H9 (cell line): ENCODE data around the gene KRTAP5-11. TPM values are rescaled to one million over a fixed set of nuclear protein-coding genes. Genes with fewer than 3 reads are reported as not detected.

Experiments
- DNase-seq: peaks from one replicate; pipeline ENCODE4 v3.0.0-alpha.2; 2017
- H2AFZ ChIP-seq: one replicate; pipeline ENCODE4 v1.6.1; 2013; ENCODE audit warnings: mild to moderate bottlenecking, low read length, control low read depth, moderate library complexity
- H2AK5ac ChIP-seq: 2 replicates; pipeline ENCODE4 v1.6.1; 2013; ENCODE audit warnings: low read length, control low read depth, mixed read lengths; ENCODE audit not compliant: insufficient read length
- H2BK120ac ChIP-seq: one replicate; pipeline ENCODE4 v1.6.1; 2013; ENCODE audit warnings: low read depth, mild to moderate bottlenecking, low read length, control low read depth, inconsistent platforms; ENCODE audit not compliant: poor library complexity, severe bottlenecking
- H2BK12ac ChIP-seq: 2 replicates; pipeline ENCODE4 v1.6.1; 2013; ENCODE audit warnings: low read length, control low read depth, mixed read lengths, low read depth; ENCODE audit not compliant: insufficient read length
- H2BK15ac ChIP-seq: 2 replicates; pipeline ENCODE4 v1.6.1; 2013; ENCODE audit warnings: low read depth, low read length, control low read depth
- H2BK20ac ChIP-seq: one replicate; pipeline ENCODE4 v1.6.1; 2013; ENCODE audit warnings: low read depth, mild to moderate bottlenecking, low read length, control low read depth, inconsistent platforms; ENCODE audit not compliant: poor library complexity, severe bottlenecking
- H2BK5ac ChIP-seq: 2 replicates; pipeline ENCODE4 v1.6.1; 2013; ENCODE audit warnings: low read length, control low read depth, mixed read lengths; ENCODE audit not compliant: insufficient read length
- H3K14ac ChIP-seq: 2 replicates; pipeline ENCODE4 v1.6.1; 2013; ENCODE audit warnings: low read length, control low read depth; ENCODE audit not compliant: insufficient read depth
- H3K18ac ChIP-seq: 2 replicates; pipeline ENCODE4 v1.6.1; 2013; ENCODE audit warnings: low read depth, mild to moderate bottlenecking, mixed read lengths, low read length, control low read depth; ENCODE audit not compliant: insufficient read length
- H3K23ac ChIP-seq: 2 replicates; pipeline ENCODE4 v1.6.1; 2013; ENCODE audit warnings: low read length, control low read depth, mixed read lengths, low read depth; ENCODE audit not compliant: insufficient read length
- H3K23me2 ChIP-seq: 2 replicates; pipeline ENCODE4 v1.6.1; 2013; ENCODE audit warnings: low read depth, mild to moderate bottlenecking, mixed read lengths, low read length, control low read depth; ENCODE audit not compliant: insufficient read length, poor library complexity, severe bottlenecking
- H3K27ac ChIP-seq: 2 replicates; pipeline ENCODE4 v1.5.1; 2013; ENCODE audit warnings: low read length, control low read depth, mixed read lengths, low read depth; ENCODE audit not compliant: insufficient read length
- H3K27me3 ChIP-seq: 2 replicates; pipeline ENCODE4 v1.6.1; 2013; ENCODE audit warnings: low read length, control low read depth, inconsistent platforms; ENCODE audit not compliant: insufficient read depth
- H3K4ac ChIP-seq: 2 replicates; pipeline ENCODE4 v1.6.1; 2013; ENCODE audit warnings: low read depth, mild to moderate bottlenecking, control low read depth, inconsistent platforms, low read length, moderate library complexity
- H3K4me1 ChIP-seq: 2 replicates; pipeline ENCODE4 v1.6.1; 2013; ENCODE audit warnings: low read length, control low read depth, inconsistent platforms; ENCODE audit not compliant: insufficient read depth
- H3K4me2 ChIP-seq: 2 replicates; pipeline ENCODE4 v1.6.1; 2013; ENCODE audit warnings: low read length, control low read depth, mixed read lengths; ENCODE audit not compliant: insufficient read length, insufficient read depth
- H3K56ac ChIP-seq: 2 replicates; pipeline ENCODE4 v1.6.1; 2013; ENCODE audit warnings: low read depth, mild to moderate bottlenecking, mixed read lengths, low read length, control low read depth; ENCODE audit not compliant: insufficient read length
- H3K79me1 ChIP-seq: 2 replicates; pipeline ENCODE4 v1.6.1; 2013; ENCODE audit warnings: low read depth, mild to moderate bottlenecking, moderate library complexity, low read length, control low read depth, inconsistent platforms; ENCODE audit not compliant: insufficient read depth, poor library complexity, severe bottlenecking
- H3K79me2 ChIP-seq: 2 replicates; pipeline ENCODE4 v1.6.1; 2013; ENCODE audit warnings: low read length, control low read depth, inconsistent platforms; ENCODE audit not compliant: insufficient read depth
- H3K9ac ChIP-seq: 2 replicates; pipeline ENCODE4 v1.6.1; 2013; ENCODE audit warnings: low read length, control low read depth, mixed read lengths; ENCODE audit not compliant: insufficient read length; ENCODE audit errors: extremely low read depth
- H3K9me3 ChIP-seq: one replicate; pipeline ENCODE4 v1.6.1; 2013; ENCODE audit warnings: low read depth, low read length, inconsistent platforms; ENCODE audit not compliant: control insufficient read depth
- H3T11ph ChIP-seq: one replicate; pipeline ENCODE4 v1.6.1; 2013; ENCODE audit warnings: mild to moderate bottlenecking, low read length, control low read depth, inconsistent platforms
- H4K20me1 ChIP-seq: one replicate; pipeline ENCODE4 v1.6.1; 2013; ENCODE audit not compliant: control insufficient read depth, insufficient read length, insufficient read depth
- H4K5ac ChIP-seq: 2 replicates; pipeline ENCODE4 v1.6.1; 2013; ENCODE audit warnings: low read depth, mild to moderate bottlenecking, mixed read lengths, low read length, control low read depth; ENCODE audit not compliant: insufficient read length
- H4K8ac ChIP-seq: replicated peaks from 2 replicates; pipeline ENCODE4 v1.6.1; 2013; ENCODE audit warnings: low read length, control low read depth, mixed read lengths, low read depth; ENCODE audit not compliant: insufficient read length
- H4K91ac ChIP-seq: 2 replicates; pipeline ENCODE4 v1.6.1; 2013; ENCODE audit warnings: low read depth, mild to moderate bottlenecking, moderate library complexity, mixed read lengths, low read length, control low read depth; ENCODE audit not compliant: insufficient read length
- H3K27ac Mint-ChIP-seq, 3 experiments: 2 replicates in 2 of 3; 3 replicates in 1 of 3; pipeline ENCODE4 v1.8.0; 2020 to 2021; ENCODE audit warnings: mixed read lengths in 3 of 3, mild to moderate bottlenecking in 1 of 3, moderate library complexity in 1 of 3
- H3K27me3 Mint-ChIP-seq: 2 replicates; pipeline ENCODE4 v1.8.0; 2021; ENCODE audit warnings: low read depth, mild to moderate bottlenecking, moderate library complexity, mixed read lengths
- H3K36me3 Mint-ChIP-seq, 3 experiments: 2 replicates in 2 of 3; 3 replicates in 1 of 3; pipeline ENCODE4 v1.8.0; 2020 to 2021; ENCODE audit warnings: low read depth in 3 of 3, mixed read lengths in 3 of 3; ENCODE audit not compliant: insufficient read depth in 1 of 3
- H3K4me1 Mint-ChIP-seq, 2 experiments: 2 replicates each; pipeline ENCODE4 v1.8.0; 2020; ENCODE audit warnings: mixed read lengths in 2 of 2
- H3K4me3 Mint-ChIP-seq, 2 experiments: 2 replicates in 1 of 2; 3 replicates in 1 of 2; pipeline ENCODE4 v1.8.0; 2020 to 2021; ENCODE audit warnings: mild to moderate bottlenecking in 2 of 2, mixed read lengths in 2 of 2, moderate library complexity in 1 of 2
- H3K9me3 Mint-ChIP-seq, 2 experiments: 2 replicates in 1 of 2; 3 replicates in 1 of 2; pipeline ENCODE4 v1.8.0; 2020; ENCODE audit warnings: mild to moderate bottlenecking in 2 of 2, mixed read lengths in 2 of 2, moderate library complexity in 1 of 2
- CTCF ChIP-seq: fragments of 200-600 bp; sonication (generic); conservative IDR thresholded peaks from 3 replicates; pipeline ENCODE4 v1.8.0; 2021; ENCODE audit warnings: antibody characterized with exemption, mild to moderate bottlenecking
- WGBS: extraction: QIAGEN DNeasy Blood & Tissue Kit; methylation state at CpG from one replicate; pipeline ENCODE4 v1.1.7; 2013; ENCODE audit warnings: missing lambda C conversion rate, low lambda C conversion rate, mixed read lengths; ENCODE audit not compliant: insufficient read length; ENCODE audit errors: extremely low coverage; 5-methylcytosine and 5-hydroxymethylcytosine counted together
- total RNA-seq: library from RNA; stranded (reverse); gene quantifications from 2 replicates; pipeline ENCODE4 v1.2.1, GENCODE V29; 2021

Gene KRTAP5-11
- total RNA-seq, 1 experiment from 2014 or later = not detected

- no peaks in the 10 kb centered on the region for H3K23me2 ChIP-seq
- no peaks in the 10 kb centered on the region for H3K27me3 ChIP-seq
- no peaks in the 10 kb centered on the region for H3K9me3 ChIP-seq
- no peak overlapping the region for H3K18ac ChIP-seq
- H3K27ac ChIP-seq = no peak overlapping the region
- peaks cover 5 to 25% (median 12%) of the 10 kb centered on the region in 3 experiments; a peak in 6 of 7 replicates for H3K36me3 Mint-ChIP-seq
- no peaks in the 10 kb centered on the region for H3K79me1 ChIP-seq
- peaks cover 45% of the 10 kb centered on the region for H3K27me3 Mint-ChIP-seq
- H2AFZ ChIP-seq = no peak overlapping the region
- peaks cover 27 to 28% of the 10 kb centered on the region in 2 experiments for H3K4me1 Mint-ChIP-seq
- H3K23ac ChIP-seq = no peak overlapping the region
- no peak overlapping the region for H3K4me2 ChIP-seq
- no peak overlapping the region for H3K27ac Mint-ChIP-seq
- no peak overlapping the region for H2BK15ac ChIP-seq
- H2BK120ac ChIP-seq = no peak overlapping the region
- H3T11ph ChIP-seq = no peak overlapping the region
- no peak overlapping the region for H3K14ac ChIP-seq
- H4K5ac ChIP-seq = no peak overlapping the region
- no peaks in the 10 kb centered on the region for H4K20me1 ChIP-seq
- H4K91ac ChIP-seq = no peak overlapping the region
- H2BK20ac ChIP-seq = no peak overlapping the region
- DNase-seq = no peak
- H3K4me3 Mint-ChIP-seq = no peak overlapping the region
- H3K9me3 Mint-ChIP-seq = peaks cover 14 to 16% of the 10 kb centered on the region in 2 experiments
- no CpG with 5 or more reads among the region's 8 CpGs for WGBS
- no peak overlapping the region for H3K9ac ChIP-seq
- no peak overlapping the region for H2BK12ac ChIP-seq
- no peak overlapping the region for H2BK5ac ChIP-seq
- no peak overlapping the region for H3K4ac ChIP-seq
- no peak overlapping the region for H3K56ac ChIP-seq
- no peak overlapping the region for H4K8ac ChIP-seq
- no peaks in the 10 kb centered on the region for H3K79me2 ChIP-seq
- H3K4me1 ChIP-seq = no peaks in the 10 kb centered on the region
- H2AK5ac ChIP-seq = no peak overlapping the region
- TF ChIP-seq CTCF = no peak
These were observed 38.8 kb downstream of the KRTAP5-11 start for GRCh38 chr11:71543866-71544265.
